ENCODE measurements around the gene ARRDC1.
A peak's percentile ranks its signal among the peaks of the same experiment; 100 is the strongest.

ARRDC1 gene

DNA sequence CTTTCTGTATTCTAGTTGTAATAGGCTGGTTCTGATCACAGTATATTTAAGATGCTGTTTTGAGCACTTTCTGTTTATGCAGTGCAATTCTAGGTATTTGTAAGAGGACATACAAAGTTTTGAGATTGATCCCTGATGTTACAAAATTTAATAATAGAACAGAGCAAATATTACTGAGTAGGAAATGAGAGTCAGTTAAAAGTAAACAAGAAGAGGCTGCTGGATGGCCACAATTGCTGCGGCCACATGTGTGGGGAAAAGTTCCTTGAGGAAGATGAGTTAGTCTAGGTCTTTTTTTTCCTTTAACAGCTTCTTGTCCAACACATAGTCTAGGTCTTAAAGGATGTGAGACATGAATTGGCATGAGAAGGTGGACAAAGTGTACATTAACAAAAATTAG lies 24.6 kb downstream of the ARRDC1 start:
- H3K27me3 ChIP-seq (replicated peaks; ENCODE audit: control insufficient read depth, insufficient read depth, low read length): no peaks in the 10 kb centered on the region
- no peak for DNase-seq (ENCODE audit: low read depth)
- no peak overlapping the region for H3K9ac ChIP-seq (ENCODE audit: low read length)

DNA sequence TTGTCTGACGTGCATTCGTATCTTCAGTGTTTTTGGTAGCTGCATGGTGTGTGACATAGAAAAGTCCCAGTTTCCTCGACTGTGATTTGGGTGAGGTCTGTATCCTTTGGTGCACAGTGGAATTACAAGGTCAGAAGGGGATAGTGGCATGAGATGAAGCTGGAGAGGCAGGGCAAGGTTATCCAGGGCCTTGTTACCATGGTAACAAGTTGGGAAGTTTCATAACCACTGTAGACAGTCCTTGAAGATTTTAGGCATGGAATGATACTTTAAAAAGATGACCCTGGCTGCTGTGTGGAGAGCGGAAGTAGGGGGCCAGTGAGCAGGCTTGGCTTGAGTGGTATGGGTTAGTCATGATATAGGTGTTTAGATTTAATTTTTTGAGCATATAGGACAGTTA lies 25.2 kb downstream of the ARRDC1 start:
- Histone ChIP-seq H3K9ac (ENCODE audit: low read length) (no peak overlapping the region), H3K4me1 (ENCODE audit: control insufficient read depth, insufficient read depth, low read length) (peaks cover 17% of the 10 kb centered on the region), H3K27me3 (replicated peaks; ENCODE audit: control insufficient read depth, insufficient read depth, low read length) (no peaks in the 10 kb centered on the region), H3K4me3 (ENCODE audit: low read length) (no peak overlapping the region), H3K9me3 (ENCODE audit: control insufficient read depth, low read length) (no peaks in the 10 kb centered on the region), H3K36me3 (ENCODE audit: control insufficient read depth, insufficient read depth, low read length, severe bottlenecking) (no peaks in the 10 kb centered on the region)
- DNase-seq (ENCODE audit: low read depth): peak; percentile 10

More for the DNA sequence above, 24.6 kb downstream of the ARRDC1 start:
- no peaks in the 10 kb centered on the region for H3K36me3 ChIP-seq (ENCODE audit: control insufficient read depth, insufficient read depth, low read length, severe bottlenecking)
- H3K4me1 ChIP-seq (ENCODE audit: control insufficient read depth, insufficient read depth, low read length): peaks cover 17% of the 10 kb centered on the region
- H3K9me3 ChIP-seq (ENCODE audit: control insufficient read depth, low read length): no peaks in the 10 kb centered on the region
- H3K4me3 ChIP-seq (ENCODE audit: low read length): no peak overlapping the region

DNA sequence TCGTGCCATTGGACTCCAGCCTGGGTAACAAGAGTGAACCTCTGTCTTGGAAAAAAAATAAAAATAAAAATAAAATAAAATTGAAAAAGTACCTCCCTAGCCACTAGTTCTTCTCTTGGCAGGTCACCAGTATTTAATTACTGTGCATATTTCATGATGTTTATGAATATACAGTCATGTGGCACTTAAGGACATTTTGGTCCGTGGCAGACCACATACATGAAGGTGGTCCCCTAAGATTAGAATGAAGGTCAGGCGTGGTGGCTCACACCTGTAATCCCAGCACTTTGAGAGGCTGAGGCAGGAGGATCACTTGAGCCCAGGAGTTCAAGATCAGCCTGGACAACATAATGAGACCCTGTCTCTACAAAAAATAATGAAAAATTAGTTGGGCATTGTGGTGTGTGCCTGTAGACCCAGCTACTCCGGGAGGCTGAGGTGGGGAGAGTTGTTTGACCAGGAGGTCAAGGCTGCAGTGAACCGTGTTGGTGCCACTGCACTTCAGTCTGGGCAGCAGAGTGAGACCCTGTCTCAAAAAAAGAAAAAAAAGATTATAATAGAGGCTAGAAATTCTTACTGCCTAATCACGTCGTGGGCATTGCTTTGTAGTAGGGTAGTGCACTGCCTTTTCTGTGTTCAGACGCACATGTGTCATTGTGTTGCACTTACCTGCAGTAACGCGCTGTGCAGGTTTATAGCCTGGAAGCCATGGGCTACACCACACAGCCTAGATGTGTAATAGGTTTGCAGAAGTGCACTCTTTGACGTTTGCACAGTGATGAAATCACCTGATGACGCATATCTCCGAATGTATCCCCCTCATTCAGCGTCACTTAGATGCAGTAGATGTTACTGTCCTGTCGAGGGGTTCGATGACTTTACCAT lies 26.1 kb downstream of the ARRDC1 start:
- no peak overlapping the region for H3K9ac ChIP-seq (ENCODE audit: low read length)
- H3K4me1 ChIP-seq (ENCODE audit: control insufficient read depth, insufficient read depth, low read length): peaks cover 17% of the 10 kb centered on the region
- no peaks in the 10 kb centered on the region for H3K36me3 ChIP-seq (ENCODE audit: control insufficient read depth, insufficient read depth, low read length, severe bottlenecking)
- no peak overlapping the region for H3K4me3 ChIP-seq (ENCODE audit: low read length)
- no peak for DNase-seq (ENCODE audit: low read depth)
- H3K27me3 ChIP-seq (replicated peaks; ENCODE audit: control insufficient read depth, insufficient read depth, low read length): no peaks in the 10 kb centered on the region
- no peaks in the 10 kb centered on the region for H3K9me3 ChIP-seq (ENCODE audit: control insufficient read depth, low read length)

DNA sequence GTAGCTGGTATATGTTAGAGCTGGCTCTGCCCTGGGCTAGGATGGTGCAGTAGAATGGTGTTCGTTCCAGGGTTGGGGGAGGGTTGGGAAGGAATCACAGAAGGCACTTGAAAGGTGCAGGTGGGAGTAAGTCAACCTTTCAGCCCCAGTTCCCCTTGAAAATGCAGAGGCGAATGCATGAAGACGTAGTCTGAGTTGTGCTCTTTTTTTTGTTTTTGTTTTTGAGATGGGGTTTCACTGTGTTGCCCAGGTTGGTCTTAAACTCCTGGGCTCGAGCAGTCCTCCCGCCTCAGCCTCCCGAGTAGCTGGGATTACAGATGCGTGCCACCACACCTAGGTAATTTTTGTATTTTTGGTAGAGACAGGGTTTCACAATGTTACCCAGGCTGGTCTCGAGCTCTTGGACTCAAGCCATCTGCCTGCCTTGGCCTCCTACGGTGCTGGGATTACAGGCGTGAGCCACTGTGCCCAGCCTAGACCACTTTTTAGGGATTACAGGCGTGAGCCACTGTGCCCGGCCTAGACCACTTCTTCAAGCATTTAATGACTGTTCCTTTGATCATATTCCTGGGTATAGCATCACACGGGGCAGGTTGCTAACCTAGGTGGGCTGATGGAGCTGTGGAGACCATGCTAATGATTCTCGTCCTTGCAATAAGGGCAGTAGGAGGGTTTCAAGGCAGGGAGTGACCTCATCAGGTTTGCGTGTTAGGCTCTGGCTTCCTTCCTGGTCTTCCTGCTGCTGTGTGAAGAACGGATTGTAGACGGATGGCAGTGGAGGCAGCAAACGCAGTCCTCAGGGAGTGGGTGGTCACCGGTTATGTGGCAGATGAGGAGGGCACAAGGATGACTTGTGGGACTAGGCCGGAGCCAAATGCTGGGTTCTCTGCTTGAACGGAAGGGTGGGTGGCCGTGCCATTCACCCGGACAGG lies 27.0 kb downstream of the ARRDC1 start:
- Histone ChIP-seq H3K4me3 (ENCODE audit: low read length) (no peak overlapping the region), H3K36me3 (ENCODE audit: control insufficient read depth, insufficient read depth, low read length, severe bottlenecking) (no peaks in the 10 kb centered on the region), H3K9ac (ENCODE audit: low read length) (no peak overlapping the region), H3K4me1 (ENCODE audit: control insufficient read depth, insufficient read depth, low read length) (peaks cover 17% of the 10 kb centered on the region), H3K27me3 (replicated peaks; ENCODE audit: control insufficient read depth, insufficient read depth, low read length) (no peaks in the 10 kb centered on the region), H3K9me3 (ENCODE audit: control insufficient read depth, low read length) (no peaks in the 10 kb centered on the region)
- no peak for DNase-seq (ENCODE audit: low read depth)

DNA sequence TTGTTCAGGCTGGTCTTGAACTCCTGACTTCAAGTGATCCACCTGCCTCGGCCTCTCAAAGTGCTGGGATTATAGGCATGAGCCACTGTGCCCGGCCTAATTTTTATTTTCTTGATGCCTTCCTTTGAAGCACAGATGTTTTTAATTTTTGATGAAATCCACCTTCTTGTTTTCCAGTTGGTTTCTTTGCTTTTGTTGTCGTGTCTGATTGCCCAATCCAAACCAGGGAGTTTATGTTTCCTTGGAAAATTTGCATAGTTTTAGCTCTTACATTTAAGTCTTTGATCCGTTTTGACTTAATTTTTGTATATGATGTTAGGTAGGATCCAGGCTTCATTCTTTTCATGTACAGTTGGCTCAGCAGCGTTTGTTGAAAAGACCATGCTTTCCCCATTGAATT lies 28.5 kb downstream of the ARRDC1 start:
- H3K4me3 ChIP-seq (ENCODE audit: low read length): no peak overlapping the region
- H3K4me1 ChIP-seq (ENCODE audit: control insufficient read depth, insufficient read depth, low read length): peaks cover 22% of the 10 kb centered on the region
- peak; percentile 80 for DNase-seq (ENCODE audit: low read depth)
- H3K9ac ChIP-seq (ENCODE audit: low read length): no peak overlapping the region
- H3K36me3 ChIP-seq (ENCODE audit: control insufficient read depth, insufficient read depth, low read length, severe bottlenecking): no peaks in the 10 kb centered on the region
- H3K27me3 ChIP-seq (replicated peaks; ENCODE audit: control insufficient read depth, insufficient read depth, low read length): no peaks in the 10 kb centered on the region
- no peaks in the 10 kb centered on the region for H3K9me3 ChIP-seq (ENCODE audit: control insufficient read depth, low read length)

DNA sequence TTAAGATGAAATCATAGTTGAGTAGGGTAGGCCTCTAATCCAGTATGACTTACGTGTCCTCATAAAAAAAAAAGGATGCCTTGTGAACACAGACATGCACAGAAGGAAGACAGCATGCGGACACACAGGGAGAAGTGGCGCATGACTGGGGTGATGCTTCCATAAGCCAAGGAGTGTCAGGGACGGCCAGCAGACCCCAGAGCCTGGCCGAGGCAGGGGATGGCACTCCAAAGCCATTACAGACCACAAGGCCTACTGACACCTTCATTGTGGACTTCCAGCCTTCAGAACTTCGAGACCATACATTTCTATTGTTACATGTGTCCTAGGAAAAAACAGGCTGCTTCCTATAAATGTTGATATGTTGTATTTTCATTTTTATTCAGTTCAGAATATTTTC lies 33.2 kb downstream of the ARRDC1 start:
- Histone ChIP-seq H3K27me3 (replicated peaks; ENCODE audit: control insufficient read depth, insufficient read depth, low read length) (no peaks in the 10 kb centered on the region), H3K9ac (ENCODE audit: low read length) (no peak overlapping the region)
- DNase-seq (ENCODE audit: low read depth): no peak

DNA sequence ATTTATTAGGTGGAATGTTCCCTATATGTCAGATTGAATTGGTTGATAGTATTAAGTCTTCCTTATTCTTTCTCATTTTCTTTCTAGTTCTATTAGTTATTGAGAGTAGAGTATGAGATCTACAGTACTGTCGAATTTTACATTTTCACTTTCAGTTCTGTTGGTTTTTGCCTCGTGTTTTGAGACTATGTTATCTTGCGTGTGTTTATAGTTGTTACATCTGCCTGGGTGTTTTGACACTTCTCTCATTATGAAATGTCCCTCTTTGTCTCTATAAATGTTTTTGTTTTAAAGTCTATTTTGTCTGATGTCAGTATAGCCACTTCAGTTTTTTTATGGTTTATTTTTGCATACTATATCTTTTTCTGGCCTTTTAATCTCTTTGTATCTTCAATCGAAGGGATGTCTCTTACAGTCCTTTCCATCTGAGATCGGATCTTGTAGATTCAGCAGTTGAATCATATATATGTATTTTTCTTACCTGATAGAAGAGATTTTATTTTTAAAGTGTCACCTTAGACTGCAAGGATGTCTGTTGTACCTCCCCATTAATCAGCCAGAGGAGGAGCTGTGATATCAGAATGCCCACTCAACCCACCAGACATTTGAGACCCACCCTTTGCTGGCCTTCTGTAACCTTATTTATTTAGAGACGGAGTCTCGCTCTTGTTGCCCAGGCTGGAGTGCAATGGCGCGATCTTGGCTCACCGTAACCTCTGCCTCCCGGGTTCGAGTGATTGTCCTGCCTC lies 34.0 kb downstream of the ARRDC1 start:
- Histone ChIP-seq H3K9ac (ENCODE audit: low read length) (peak overlapping the region; percentile 37), H3K36me3 (ENCODE audit: control insufficient read depth, insufficient read depth, low read length, severe bottlenecking) (peaks cover 5% of the 10 kb centered on the region), H3K4me3 (ENCODE audit: low read length) (peak overlapping the region; percentile 76), H3K9me3 (ENCODE audit: control insufficient read depth, low read length) (no peaks in the 10 kb centered on the region), H3K4me1 (ENCODE audit: control insufficient read depth, insufficient read depth, low read length) (peaks cover 13% of the 10 kb centered on the region), H3K27me3 (replicated peaks; ENCODE audit: control insufficient read depth, insufficient read depth, low read length) (no peaks in the 10 kb centered on the region)
- DNase-seq (ENCODE audit: low read depth): no peak

More for the DNA sequence above, 33.2 kb downstream of the ARRDC1 start:
- Histone ChIP-seq H3K4me1 (ENCODE audit: control insufficient read depth, insufficient read depth, low read length) (peaks cover 13% of the 10 kb centered on the region), H3K36me3 (ENCODE audit: control insufficient read depth, insufficient read depth, low read length, severe bottlenecking) (peaks cover under 1% of the 10 kb centered on the region), H3K9me3 (ENCODE audit: control insufficient read depth, low read length) (no peaks in the 10 kb centered on the region), H3K4me3 (ENCODE audit: low read length) (no peak overlapping the region)

DNA sequence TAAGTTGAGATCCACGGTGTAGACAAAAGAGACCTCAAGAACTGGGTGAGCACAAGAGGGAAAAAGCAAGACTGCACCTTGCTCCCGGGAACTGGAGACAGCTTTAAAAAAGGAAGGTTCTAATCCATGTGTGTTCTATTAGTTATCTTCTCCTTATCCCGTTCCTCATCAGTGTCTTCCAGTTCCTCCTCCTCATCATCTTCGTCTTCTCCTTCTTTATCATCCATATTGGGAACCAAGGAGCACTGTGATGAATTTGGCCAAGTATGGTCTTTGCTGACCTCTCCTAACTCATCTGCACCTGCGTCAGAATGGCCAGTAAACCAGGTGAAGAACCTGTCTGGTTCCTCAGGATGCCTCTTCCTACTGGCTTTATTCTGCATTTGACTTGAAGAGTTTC lies 35.4 kb downstream of the ARRDC1 start:
- no peak for DNase-seq (ENCODE audit: low read depth)
- peaks cover 13% of the 10 kb centered on the region for H3K4me1 ChIP-seq (ENCODE audit: control insufficient read depth, insufficient read depth, low read length)
- no peak overlapping the region for H3K9ac ChIP-seq (ENCODE audit: low read length)
- H3K27me3 ChIP-seq (replicated peaks; ENCODE audit: control insufficient read depth, insufficient read depth, low read length): no peaks in the 10 kb centered on the region
- no peak overlapping the region for H3K4me3 ChIP-seq (ENCODE audit: low read length)
- peaks cover 5% of the 10 kb centered on the region for H3K36me3 ChIP-seq (ENCODE audit: control insufficient read depth, insufficient read depth, low read length, severe bottlenecking)
- no peaks in the 10 kb centered on the region for H3K9me3 ChIP-seq (ENCODE audit: control insufficient read depth, low read length)

DNA sequence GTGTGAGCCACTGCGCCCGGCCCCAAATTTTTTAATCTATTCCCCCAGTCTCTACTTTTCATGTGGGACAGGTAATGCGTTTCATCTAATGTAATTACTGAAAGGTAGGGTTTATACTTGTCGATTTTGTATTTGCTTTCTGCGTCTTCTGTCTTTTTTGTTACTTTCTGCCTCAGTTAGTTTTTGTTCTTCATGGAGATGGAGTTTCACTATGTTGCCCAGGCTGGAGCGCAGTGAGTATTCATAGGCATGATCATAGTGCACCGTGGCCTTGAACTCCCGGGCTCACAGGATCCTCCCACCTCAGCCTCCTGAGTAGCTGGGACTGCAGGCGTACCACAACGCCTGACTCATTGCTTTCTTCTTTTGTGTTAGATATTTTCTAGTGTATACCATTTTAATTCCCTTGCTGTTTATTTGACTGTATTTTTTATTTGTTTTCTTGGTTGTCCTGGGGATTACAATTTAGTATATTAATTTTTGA lies 36.7 kb downstream of the ARRDC1 start:
- DNase-seq (ENCODE audit: low read depth): no peak
- H3K27me3 ChIP-seq (replicated peaks; ENCODE audit: control insufficient read depth, insufficient read depth, low read length): no peaks in the 10 kb centered on the region

DNA sequence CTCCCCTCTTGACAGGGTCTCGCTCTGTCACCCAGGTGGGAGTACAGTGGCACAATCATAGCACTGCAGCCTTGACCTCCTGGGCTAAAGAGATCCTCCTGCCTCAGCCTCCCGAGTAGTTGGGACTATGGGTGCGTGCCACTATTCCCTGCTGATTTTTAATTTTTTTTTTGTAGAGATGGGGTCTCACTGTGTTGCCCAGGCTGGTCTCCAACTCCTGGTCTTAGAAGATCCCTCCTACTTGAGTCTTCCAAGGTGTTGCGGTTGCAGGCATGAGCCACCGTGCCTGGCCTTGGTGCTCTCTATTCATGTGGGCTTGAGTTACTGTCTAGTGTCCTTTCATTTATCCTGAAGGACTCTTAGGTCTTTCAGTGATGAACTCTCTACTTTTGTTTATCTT lies 37.4 kb downstream of the ARRDC1 start:
- Histone ChIP-seq H3K9ac (ENCODE audit: low read length) (no peak overlapping the region), H3K27me3 (replicated peaks; ENCODE audit: control insufficient read depth, insufficient read depth, low read length) (no peaks in the 10 kb centered on the region), H3K4me3 (ENCODE audit: low read length) (no peak overlapping the region), H3K9me3 (ENCODE audit: control insufficient read depth, low read length) (no peaks in the 10 kb centered on the region), H3K36me3 (ENCODE audit: control insufficient read depth, insufficient read depth, low read length, severe bottlenecking) (peaks cover 5% of the 10 kb centered on the region), H3K4me1 (ENCODE audit: control insufficient read depth, insufficient read depth, low read length) (peaks cover 13% of the 10 kb centered on the region)
- no peak for DNase-seq (ENCODE audit: low read depth)

More for the DNA sequence above, 36.7 kb downstream of the ARRDC1 start:
- Histone ChIP-seq H3K9ac (ENCODE audit: low read length) (no peak overlapping the region), H3K9me3 (ENCODE audit: control insufficient read depth, low read length) (no peaks in the 10 kb centered on the region), H3K4me1 (ENCODE audit: control insufficient read depth, insufficient read depth, low read length) (peaks cover 13% of the 10 kb centered on the region), H3K4me3 (ENCODE audit: low read length) (no peak overlapping the region), H3K36me3 (ENCODE audit: control insufficient read depth, insufficient read depth, low read length, severe bottlenecking) (peaks cover 5% of the 10 kb centered on the region)

All from adipocyte (in vitro differentiated cells).